IPS DF 4.7 (cell line): Measurements from ENCODE around the gene LTBP3.

Experiments
- DNase-seq: peaks from one replicate; pipeline ENCODE4 v3.0.0-alpha.2; 2013; ENCODE audit warnings: low spot score; ENCODE audit errors: extremely low read depth

LTBP3 gene

DNA sequence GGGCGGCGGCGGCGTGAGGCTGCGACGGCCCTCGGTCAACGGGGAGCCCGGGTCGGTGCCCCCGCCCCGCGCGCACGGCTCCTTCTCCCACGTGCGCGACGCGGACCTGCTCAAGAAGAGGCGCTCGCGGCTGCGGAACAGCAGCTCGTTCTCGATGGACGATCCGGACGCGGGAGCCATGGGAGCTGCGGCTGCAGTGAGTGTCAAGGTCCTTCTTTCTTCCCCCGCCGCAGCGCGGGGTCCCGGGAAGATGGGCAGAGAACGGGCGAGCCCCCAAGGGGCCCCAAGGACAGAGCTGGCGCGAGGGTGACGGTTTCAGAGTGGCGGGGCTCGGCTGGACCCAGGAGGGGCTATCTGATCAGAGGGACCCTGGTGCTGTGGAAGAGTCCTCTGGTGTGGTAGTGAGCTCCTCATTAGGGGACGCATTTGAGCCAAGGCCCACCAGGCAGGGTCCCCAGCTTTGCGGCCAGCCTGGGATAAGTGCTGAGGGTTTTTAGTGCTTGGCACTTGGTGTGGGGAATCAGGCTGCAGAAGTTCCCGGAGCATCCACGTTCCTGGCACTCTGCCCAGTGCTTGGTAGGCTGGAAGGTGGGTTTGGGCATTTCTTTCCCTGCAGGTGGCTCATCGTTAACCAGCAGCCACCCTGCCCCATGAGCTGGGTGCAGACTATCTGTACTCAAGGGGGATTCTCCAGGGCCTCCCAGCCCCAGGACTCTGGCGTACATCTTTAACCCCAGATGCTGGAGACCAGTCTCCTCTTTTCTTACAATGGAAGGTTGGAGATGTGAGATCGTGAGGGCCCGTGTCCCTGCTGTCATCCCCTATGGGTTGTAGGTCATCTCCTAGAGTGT, 27.5 kb upstream of the LTBP3 start:
- no peak for DNase-seq

DNA sequence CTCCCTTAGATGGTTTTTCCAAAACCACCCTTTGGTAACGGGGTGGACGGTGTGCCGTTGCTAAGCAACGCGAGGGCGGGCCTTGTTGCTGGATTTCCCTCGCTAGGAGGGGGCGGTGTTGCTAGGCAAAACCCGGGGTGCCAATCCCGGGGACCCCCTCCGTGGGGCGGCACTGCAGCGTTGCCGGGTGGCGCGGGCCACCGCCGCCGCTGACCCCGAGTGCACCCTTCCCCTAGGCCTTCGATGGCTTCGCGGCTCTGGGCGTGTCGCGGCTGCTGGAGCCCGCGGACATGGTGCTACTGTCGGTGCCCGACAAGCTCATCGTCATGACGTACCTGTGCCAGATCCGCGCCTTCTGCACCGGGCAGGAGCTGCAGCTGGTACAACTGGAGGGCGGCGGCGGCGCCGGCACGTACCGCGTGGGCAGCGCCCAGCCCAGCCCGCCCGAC, 26.6 kb upstream of the LTBP3 start:
- DNase-seq = no peak

DNA sequence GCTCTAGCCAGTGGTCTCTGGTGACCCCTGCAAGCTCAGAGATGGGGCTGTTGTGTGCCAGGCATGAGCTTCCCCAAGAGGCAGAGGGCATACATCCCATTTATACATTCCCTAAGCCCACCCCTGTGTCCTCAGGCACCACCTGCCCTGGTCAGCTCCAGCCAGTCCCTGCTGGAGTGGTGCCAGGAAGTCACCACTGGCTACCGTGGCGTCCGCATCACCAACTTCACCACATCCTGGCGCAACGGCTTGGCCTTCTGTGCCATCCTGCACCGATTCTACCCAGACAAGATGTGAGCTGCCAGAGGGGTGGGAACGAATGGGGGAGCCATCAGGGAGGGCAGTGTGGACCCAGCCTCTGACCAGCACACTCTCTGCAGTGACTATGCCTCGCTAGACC, 25.9 kb upstream of the LTBP3 start:
- DNase-seq = no peak

DNA sequence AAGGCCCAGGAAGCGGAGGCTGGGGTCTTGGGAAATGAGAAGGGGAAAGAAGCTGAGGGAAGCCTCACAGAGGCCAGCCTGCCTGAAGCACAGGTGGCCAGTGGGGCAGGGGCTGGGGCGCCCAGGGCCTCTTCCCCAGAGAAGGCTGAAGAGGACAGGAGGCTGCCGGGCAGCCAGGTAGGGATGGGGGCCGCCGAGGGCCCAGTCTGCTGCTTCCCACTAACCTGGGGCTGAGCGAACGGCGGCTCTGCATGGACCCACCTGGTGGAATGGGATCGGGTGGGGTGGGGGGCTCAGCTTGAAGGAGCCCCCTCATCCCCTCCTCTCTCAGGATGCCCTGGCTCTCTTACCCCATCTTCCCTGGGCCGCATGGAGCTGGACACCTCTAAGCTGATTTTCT, 25.4 kb upstream of the LTBP3 start:
- no peak for DNase-seq

DNA sequence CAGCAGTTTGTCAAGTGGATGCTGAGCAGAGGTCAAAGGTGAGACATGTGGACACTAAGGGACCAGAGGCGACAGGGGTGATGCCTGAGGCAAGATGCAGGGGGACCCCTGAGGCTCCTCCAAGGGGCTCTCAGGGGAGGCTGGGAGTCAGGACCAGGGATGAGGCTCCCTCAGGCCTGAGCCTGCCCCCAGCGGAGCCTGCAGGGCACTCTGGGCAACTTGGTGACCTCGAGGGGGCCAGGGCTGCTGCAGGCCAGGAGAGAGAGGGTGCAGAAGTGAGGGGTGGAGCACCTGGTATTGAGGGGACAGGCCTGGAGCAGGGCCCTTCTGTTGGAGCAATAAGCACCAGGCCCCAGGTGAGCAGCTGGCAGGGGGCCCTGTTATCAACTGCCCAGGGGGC, 23.8 kb upstream of the LTBP3 start:
- DNase-seq = no peak

DNA sequence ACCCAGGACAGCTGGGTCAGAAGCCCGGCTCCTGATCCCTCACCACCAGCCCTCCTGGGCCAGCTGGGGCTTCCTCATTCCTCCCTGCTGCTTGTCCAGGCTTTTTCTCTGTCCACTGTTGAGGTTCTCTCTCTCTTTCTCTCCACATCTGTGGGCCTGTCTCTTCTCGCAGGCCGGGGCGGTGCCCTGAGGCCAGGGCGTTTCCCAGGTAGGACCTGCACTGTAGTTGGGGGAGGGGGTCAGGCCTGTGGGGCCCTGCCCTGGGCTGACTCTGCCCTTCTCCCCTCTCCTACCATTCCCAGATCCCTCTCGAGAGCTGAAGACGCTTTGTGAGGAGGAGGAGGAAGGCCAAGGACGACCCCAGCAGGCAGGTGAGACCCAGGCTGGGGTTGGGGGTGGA, 22.6 kb upstream of the LTBP3 start:
- no peak for DNase-seq

DNA sequence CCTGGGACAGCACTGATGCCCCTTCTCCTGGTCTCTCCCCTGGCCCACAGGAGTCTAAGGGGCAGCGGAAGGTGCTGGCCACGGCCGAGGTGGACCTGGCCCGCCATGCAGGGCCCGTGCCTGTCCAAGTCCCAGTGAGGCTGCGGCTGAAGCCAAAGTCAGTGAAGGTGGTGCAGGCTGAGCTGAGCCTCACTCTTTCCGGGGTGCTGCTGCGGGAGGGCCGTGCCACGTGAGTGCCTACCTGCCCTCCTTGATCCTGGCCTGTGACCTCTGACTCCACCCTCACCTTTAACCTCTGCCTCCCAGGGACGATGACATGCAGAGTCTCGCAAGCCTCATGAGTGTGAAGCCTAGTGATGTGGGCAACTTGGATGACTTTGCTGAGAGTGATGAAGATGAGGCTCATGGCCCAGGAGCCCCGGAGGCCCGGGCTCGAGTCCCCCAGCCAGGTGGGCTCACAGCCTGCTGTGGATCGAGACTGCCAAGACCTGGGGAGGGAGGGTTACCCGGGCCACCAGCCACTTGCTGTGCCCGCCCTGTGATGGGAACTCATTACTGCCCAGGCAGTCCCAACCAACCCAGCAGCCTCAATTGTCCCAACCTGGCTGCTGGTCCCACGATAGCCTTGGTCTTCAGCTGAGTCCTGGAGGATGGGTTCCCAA, 22.0 kb upstream of the LTBP3 start:
- no peak for DNase-seq

DNA sequence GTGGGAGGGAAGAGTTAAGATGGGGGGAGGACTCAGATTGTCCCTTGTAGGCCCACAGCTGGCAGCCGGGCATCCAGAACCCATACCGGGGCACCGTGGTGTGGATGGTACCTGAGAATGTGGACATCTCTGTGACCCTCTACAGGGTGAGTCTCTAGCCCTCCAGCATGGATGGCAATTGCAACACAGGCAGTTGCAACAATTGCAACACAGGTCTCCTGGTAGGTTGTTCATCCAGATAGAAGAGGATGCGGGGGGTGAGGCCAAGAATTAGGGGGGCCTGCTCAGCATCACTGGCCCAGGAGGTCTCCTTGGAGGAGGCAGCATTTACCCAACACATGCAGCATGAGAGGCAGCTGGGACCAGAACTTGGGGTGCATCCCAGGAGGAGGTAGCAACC, 21.1 kb upstream of the LTBP3 start:
- no peak for DNase-seq

DNA sequence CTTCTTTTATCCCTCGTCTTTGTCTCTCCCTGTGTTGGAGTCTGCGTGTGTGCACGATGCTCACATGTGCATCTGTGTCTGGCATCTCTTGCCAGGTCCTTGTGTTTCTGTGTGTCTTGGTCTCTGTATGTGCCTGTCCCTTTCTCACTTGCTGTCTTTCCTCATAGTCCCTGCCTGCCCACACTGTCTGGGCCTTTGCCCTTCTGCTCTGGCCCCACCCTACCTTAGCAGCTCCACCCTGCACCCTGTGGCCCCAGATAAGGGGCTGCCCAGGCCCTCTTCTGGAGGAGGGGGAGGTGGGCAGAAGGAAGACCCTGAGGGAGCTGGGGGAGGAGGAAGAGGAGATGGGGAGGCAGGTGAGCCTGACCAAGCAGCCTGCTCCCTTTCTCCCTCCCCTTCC, 20.5 kb upstream of the LTBP3 start:
- no peak for DNase-seq

DNA sequence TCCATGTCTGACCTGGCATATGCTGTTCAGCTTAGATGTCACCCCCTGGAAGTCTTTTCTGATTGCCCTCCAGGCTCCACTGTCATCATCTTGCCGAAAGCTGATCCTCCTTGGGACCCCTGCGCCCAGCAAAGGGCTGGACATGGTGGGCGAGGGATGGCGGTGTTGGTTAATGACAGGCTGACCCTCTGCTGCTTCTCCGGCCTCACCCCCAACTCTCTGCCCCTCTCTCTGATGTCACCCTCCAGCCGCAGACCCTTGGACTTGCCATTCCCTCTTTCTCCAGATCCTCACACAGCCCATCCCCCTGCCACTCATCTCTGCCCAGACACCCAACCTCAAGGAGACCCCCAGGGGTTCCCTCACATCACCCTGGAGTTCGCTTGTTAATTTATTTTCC, 20.0 kb upstream of the LTBP3 start:
- no peak for DNase-seq

DNA sequence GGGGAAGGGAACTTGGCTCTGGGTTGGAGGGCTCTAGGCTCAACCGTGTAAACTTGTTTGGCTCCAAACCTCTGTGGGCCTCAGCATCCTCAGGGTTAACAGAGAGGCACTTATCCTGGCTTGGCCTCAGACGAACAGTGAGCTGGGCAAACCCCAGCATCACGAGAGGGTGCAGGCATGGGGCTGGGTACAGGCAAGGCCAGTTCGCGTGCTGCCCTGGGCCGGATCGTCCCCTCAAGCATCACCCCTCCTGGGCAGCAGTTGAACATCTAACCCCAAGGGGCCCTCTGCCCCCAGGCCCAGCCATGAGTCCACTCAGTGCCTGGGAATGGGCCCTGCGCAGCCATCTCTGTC, 19.6 kb upstream of the LTBP3 start:
- no peak for DNase-seq

DNA sequence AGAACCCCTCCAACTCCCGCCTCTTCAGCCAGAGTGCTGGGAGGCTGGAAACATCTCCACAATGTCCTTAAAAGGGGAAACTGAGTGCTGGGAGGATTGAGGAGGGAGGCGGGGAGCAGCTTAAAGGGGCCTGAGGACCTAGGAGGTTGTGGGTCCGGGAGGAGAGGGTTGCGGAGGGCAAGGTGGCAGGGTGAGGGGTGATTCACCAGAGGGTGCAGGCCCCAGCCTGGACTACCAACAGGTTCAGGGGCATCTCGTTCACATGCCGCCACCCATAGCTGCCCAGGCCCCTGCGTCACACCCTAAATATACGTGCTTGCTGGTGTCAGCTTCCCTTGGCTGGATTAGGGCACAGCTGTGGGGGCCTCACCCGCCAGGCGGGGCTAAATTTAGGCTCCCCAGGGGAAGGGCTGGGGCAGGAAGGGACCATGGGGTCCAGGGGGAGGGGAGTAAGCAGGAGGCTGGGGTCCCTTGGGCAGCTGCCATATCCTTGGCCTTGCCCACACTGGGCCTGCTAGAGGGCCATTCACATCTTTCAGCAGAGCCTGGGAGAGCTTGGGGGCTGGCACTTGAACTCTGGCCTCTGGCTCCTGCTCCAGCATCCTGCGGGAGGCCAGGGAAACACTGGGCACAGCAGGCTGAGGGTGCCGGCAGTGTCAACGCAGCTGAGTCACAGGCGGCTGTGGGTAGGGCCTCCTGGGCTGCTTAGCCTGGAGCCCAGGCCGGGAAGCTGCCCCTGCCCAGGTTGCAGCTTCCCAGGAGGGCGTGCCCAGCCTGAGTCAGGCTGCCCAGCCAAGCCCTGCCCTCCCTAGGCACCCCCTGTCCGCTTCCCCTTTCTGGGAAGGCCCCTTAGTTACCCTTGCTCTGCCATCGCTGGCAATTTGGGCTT, 19.0 kb upstream of the LTBP3 start:
- no peak for DNase-seq

DNA sequence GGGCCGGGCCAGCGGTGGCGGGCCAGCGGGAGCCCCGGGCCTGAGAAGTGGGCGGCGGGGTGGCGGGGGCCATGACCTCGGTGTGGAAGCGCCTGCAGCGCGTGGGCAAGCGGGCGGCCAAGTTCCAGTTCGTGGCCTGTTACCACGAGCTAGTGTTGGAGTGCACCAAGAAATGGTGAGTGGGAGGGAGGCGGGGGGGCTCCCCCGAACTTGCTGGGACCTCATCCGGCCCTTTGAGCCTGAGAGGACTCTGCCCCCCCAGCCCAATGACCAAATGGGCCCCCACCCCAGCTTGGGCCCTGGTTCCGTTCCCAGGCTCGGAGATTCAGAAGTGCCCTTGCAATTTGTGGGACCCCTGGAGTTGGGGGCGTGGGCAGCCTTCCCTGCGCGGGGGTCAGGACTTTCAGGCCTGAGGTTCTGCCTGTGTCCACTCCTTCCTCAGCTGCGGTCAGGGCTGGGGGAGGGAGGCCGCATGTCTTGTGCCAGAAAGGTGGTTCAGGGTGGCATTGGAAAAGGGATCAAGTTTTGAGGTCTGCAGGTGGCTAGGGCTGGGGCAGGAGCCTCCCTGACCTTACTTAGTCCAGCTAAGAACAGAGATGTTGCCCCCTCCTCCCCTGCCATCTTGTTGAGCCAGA, 18.2 kb upstream of the LTBP3 start:
- no peak for DNase-seq

DNA sequence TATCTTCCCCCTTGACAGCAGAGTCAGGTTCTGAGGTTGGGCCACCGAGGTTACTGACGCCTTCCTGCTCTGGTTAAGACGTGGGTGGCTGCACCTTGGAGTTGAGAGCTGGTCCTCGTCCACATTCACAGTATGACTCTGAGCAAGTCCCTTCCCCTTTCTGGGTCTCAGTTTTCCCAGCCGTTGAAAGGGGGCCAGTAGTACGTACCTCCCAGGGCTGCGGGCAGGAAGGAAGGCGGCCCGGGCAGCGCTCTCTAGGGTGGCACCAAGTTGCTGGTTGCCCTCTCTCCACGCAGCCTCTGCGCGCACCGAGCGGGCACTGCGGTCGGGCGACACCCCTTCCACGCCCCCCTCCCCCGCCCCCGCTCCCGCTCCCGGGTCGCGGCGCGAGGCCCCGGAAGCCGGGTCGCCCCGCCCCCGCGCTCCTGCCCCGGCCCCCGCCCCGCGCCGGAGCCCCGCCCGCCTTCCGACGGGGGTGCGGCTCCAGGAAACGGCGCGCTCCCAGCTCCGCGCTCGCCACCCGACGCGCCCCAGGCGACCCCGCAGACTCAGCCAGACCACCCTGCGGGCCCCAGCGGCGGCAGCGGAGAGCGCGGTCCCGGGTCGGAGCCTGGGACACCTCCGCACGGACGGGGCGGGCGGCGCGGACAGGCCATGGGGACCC, 17.5 kb upstream of the LTBP3 start, which contains the start of gene EHBP1L1:
Gene EHBP1L1, plus strand, starts transcription at position 486 of the 664 bp plus-strand sequence. CDS start 250 bp downstream, outside the sequence.
- DNase-seq = no peak

DNA sequence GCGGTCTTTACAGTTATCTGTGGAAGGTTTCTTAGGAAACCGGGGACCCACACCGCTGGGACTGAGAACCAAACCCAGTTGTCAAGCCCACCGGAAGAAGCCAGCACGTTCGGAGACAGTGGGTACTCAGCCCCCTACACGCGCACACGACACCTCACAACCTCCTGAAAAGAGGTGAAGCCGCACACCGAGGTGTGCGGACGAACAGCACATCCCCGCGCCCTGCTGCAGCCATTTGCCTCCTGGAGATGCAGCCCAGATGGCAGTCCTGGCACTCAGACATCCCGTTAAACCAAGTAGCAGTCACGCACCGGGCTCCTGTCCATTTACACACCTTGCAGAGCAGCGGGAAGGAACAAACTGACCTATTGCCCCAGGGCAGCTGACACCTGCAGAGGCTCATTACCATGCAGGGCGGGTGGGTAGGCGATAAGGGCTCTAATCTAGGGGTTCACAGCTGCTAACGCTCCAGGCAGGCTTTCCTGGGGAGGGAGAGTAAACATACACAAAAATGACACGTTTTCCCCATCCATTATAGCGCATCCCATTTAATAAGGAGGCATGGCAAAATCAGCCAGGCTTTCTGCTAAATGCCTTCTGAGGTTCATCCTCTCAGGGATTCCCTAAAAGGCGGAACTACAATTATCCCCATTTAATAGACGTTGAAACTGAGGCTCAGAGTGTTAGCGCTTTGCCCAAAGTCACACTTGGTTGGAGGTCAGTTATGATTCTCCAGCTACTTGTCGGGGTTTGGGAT, 16.8 kb upstream of the LTBP3 start:
- no peak for DNase-seq

DNA sequence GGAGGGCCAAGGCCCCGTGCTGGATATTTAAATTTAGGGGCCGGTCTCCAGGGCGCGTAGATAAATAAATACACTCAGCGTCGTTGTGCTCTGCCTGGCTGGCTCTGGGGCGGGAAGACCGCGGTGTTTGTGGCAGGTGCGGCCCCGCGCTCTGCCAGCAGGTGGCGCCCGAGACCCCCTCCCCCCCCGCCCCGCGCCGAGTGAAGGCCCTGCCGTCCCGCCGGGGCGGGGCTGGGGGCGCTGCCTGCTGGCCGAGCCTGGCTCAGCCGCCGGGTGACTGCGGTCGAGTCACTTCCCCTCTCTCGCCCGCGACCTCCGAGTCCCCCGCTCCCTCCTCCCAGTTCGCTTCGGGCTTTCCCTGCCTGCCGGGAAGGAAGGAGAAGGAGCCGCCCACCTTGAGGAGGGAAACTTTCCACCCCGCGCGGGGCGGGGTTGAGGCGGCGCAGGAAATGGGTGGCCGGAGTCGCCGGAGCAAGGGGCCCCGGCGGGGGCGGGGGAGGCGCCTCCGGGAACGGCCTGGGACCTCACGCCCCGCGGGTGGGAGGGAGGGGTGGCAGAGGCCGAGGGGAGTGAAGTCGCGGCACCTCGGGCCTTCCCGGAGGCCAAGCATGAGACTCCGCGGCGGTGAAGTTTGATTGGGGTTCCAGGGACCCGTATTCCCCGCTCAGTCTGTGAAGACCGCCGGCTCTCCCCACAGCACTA, 16.1 kb upstream of the LTBP3 start:
- no peak for DNase-seq

DNA sequence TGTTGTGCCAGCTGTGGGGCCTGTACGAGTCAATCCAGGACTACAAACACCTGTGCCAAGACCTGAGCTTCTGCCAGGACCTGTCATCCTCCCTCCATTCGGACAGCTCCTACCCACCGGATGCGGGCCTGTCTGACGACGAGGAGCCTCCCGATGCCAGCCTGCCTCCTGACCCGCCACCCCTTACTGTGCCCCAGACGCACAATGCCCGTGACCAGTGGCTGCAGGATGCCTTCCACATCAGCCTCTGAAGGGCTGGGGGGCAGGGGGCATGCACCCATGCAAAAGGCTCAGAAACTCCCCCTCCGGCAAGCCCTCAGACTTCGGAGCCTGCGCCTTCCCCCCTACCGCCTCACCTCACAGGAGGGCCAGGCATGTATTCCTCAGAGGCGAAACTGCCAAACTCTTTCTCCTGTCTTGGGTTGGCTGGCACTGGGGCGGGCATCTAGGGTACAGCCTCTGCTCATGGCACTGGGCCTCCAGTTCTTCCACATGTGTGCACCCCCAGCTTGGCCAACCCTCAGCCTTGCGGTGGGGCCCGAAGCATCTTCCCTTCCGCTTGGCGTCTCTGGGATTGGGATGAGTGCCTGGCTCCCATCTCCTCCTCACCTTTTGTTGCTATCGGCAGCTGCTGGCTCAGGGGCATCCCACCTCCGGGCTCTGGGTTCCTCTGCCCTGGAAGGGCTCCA, 15.4 kb upstream of the LTBP3 start:
- DNase-seq = no peak

DNA sequence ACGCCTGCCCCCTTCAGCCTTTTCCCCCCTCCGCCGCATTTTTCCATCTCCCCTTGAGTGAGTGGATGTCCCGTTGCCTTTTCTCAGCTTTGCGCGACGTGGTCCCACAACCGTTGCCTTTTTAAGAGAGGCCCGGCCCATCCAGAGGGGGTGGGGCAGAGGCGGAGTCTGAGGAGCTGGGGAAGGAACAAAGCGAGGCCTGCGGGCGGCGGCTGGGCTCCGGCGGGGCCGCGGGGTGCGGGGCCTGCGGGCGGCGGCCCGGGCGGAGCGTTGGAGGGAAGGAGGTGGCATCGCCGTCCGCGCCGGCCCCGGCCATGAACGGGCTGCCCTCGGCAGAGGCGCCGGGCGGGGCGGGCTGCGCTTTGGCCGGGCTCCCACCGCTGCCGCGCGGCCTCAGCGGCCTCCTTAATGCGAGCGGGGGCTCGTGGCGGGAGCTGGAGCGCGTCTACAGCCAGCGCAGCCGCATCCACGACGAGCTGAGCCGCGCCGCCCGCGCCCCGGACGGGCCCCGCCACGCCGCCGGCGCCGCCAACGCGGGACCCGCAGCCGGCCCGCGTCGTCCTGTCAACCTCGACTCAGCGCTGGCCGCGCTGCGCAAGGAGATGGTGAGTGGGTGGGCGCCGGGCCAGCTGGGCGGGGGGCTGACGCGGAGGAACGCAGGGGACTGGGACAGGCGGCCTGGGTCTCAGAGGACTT, 14.3 kb upstream of the LTBP3 start, which contains the start of gene FAM89B:
Gene FAM89B, plus strand, starts transcription at position 183 of the 696 bp plus-strand sequence. Its CDS starts 132 bp downstream, at position 315.
- DNase-seq = no peak
